Naive thymus-derived CD4-positive, alpha-beta T cell (primary cell): ENCODE data around the gene CNTN3. TPM values are rescaled to one million over a fixed set of nuclear protein-coding genes. Genes with fewer than 3 reads are reported as not detected.

ENCODE experiments used
- ATAC-seq: fragments of 150-1000 bp; cut with Tn5 transposase; 2 replicates; pipeline ENCODE4 v1.10.0; 2021; ENCODE audit warnings: mild to moderate bottlenecking, moderate library complexity
- CTCF ChIA-PET: fragments of 350-600 bp; sonication (Branson Sonifier 250); formaldehyde crosslinking; loops from one replicate; lab custom pipeline; 2021; ENCODE audit warnings: antibody characterized with exemption; lab: Charles Lee
- POLR2A ChIA-PET: fragments of 350-600 bp; sonication (Branson Sonifier 250); formaldehyde crosslinking; loops from one replicate; lab custom pipeline; 2021; ENCODE audit warnings: antibody characterized with exemption, inconsistent platforms; lab: Charles Lee
- DNase-seq, 9 donors: peaks; one replicate each; pipeline versions ENCODE4 v3.0.0 to v3.0.0-alpha.2; 2020 to 2022; ENCODE audit warnings: mixed read lengths in 1 of 9
- H3K27ac ChIP-seq: one replicate; pipeline ENCODE4 v1.7.0; 2013; ENCODE audit warnings: mild to moderate bottlenecking, low read depth, low read length, moderate library complexity
- H3K27me3 ChIP-seq, 2 donors: one replicate each; pipeline ENCODE4 v1.7.0; 2013; ENCODE audit warnings: low read length in 2 of 2, mild to moderate bottlenecking in 2 of 2, moderate library complexity in 2 of 2; ENCODE audit not compliant: control insufficient read depth in 2 of 2, insufficient read depth in 2 of 2
- H3K36me3 ChIP-seq, 3 experiments: 1 replicate in 2 of 3; 2 replicates in 1 of 3; pipeline ENCODE4 v1.7.0; 2013; ENCODE audit warnings: low read length in 3 of 3, mild to moderate bottlenecking in 3 of 3, moderate library complexity in 1 of 3; ENCODE audit not compliant: insufficient read depth in 3 of 3, control insufficient read depth in 2 of 3
- H3K4me1 ChIP-seq, 2 donors: one replicate each; pipeline ENCODE4 v1.7.0; 2013; ENCODE audit warnings: low read length in 2 of 2, mild to moderate bottlenecking in 2 of 2, moderate library complexity in 1 of 2; ENCODE audit not compliant: control insufficient read depth in 2 of 2, insufficient read depth in 2 of 2
- H3K4me3 ChIP-seq: 2 replicates; pipeline ENCODE4 v1.7.0; 2013; ENCODE audit warnings: mild to moderate bottlenecking, low read length
- H3K9me3 ChIP-seq, 3 experiments: 1 replicate in 2 of 3; 2 replicates in 1 of 3; pipeline ENCODE4 v1.7.0; 2013; ENCODE audit warnings: low read length in 3 of 3; ENCODE audit not compliant: control insufficient read depth in 2 of 3
- H3K27ac Mint-ChIP-seq, 9 donors: one replicate each; pipeline ENCODE4 v1.8.0; 2020 to 2022; ENCODE audit warnings: mixed read lengths in 9 of 9, mild to moderate bottlenecking in 8 of 9, moderate library complexity in 5 of 9, inconsistent platforms in 2 of 9
- H3K27me3 Mint-ChIP-seq, 5 donors: one replicate each; pipeline ENCODE4 v1.8.0; 2021 to 2022; ENCODE audit warnings: mixed read lengths in 5 of 5, mild to moderate bottlenecking in 1 of 5
- H3K36me3 Mint-ChIP-seq, 5 donors: one replicate each; pipeline ENCODE4 v1.8.0; 2020 to 2022; ENCODE audit warnings: mixed read lengths in 5 of 5, mild to moderate bottlenecking in 3 of 5, inconsistent platforms in 1 of 5
- H3K4me1 Mint-ChIP-seq, 7 donors: one replicate each; pipeline ENCODE4 v1.8.0; 2020 to 2022; ENCODE audit warnings: mixed read lengths in 7 of 7, mild to moderate bottlenecking in 3 of 7, inconsistent platforms in 1 of 7
- H3K4me3 Mint-ChIP-seq, 10 donors: one replicate each; pipeline ENCODE4 v1.8.0; 2020 to 2022; ENCODE audit warnings: mild to moderate bottlenecking in 10 of 10, mixed read lengths in 10 of 10, moderate library complexity in 6 of 10, inconsistent platforms in 2 of 10
- H3K9me3 Mint-ChIP-seq, 11 donors: one replicate each; pipeline ENCODE4 v1.8.0; 2020 to 2022; ENCODE audit warnings: mixed read lengths in 11 of 11, mild to moderate bottlenecking in 4 of 11, inconsistent platforms in 1 of 11, moderate library complexity in 1 of 11
- intact Hi-C, 2 donors: fragments of 100-400 bp; cut with micrococcal nuclease; formaldehyde crosslinking; loops; one replicate each; pipeline ENCODE4 v1.15.1; 2023
- polyA plus RNA-seq, 2 donors: library from polyadenylated mRNA; unstranded; fragments of 300-500 nt; fragmentation: Illumina TruSeq; gene quantifications; one replicate each; pipeline ENCODE4 v1.2.3, GENCODE V29; 2021
- total RNA-seq, 6 experiments: library from RNA in 5 of 6; stranded (reverse) in 5 of 6; gene quantifications; 1 replicate in 5 of 6; 2 replicates in 1 of 6; pipeline ENCODE4 v1.2.3 and lab custom pipeline; 2021 to 2026

CNTN3 gene
- total and polyA plus RNA-seq, 7 experiments from 2014 or later, result not detected

GRCh38 chr3:74643636-74644035, 29.2 kb upstream of the CNTN3 start:
- ATAC-seq (no peak), DNase-seq (no peak)
- H3K4me3 ChIP-seq, result no peak overlapping the region
- ChIA-PET CTCF (no interaction called here), POLR2A (no interaction called here)
- no peaks in the 10 kb centered on the region for H3K9me3 ChIP-seq
- Mint-ChIP-seq H3K36me3 (no peaks in the 10 kb centered on the region), H3K9me3 (peaks cover 0 to 28% (median 5%) of the 10 kb centered on the region in 11 donors), H3K27ac (no peak overlapping the region), H3K27me3 (no peaks in the 10 kb centered on the region), H3K4me1 (no peaks in the 10 kb centered on the region), H3K4me3 (no peak overlapping the region)
- H3K36me3 ChIP-seq, result no peaks in the 10 kb centered on the region
- no peaks in the 10 kb centered on the region for H3K4me1 ChIP-seq
- H3K27ac ChIP-seq, result no peak overlapping the region
- no peaks in the 10 kb centered on the region for H3K27me3 ChIP-seq
- intact Hi-C loops, result no loop called here

- Mint-ChIP-seq H3K36me3 (no peaks in the 10 kb centered on the region), H3K27ac (no peak overlapping the region), H3K4me3 (no peak overlapping the region), H3K9me3 (peaks cover 0 to 24% (median 5%) of the 10 kb centered on the region in 11 donors), H3K27me3 (no peaks in the 10 kb centered on the region), H3K4me1 (no peaks in the 10 kb centered on the region)
- intact Hi-C loops, result no loop called here
- Histone ChIP-seq H3K36me3 (no peaks in the 10 kb centered on the region), H3K9me3 (no peaks in the 10 kb centered on the region), H3K27me3 (no peaks in the 10 kb centered on the region), H3K27ac (no peak overlapping the region), H3K4me1 (no peaks in the 10 kb centered on the region), H3K4me3 (no peak overlapping the region)
- ChIA-PET CTCF (no interaction called here), POLR2A (no interaction called here)
- DNase-seq (no peak), ATAC-seq (no peak)
Observed at GRCh38 chr3:74642876-74643275, 28.4 kb upstream of the CNTN3 start.

- POLR2A ChIA-PET, result no interaction called here
- H3K36me3 Mint-ChIP-seq, result no peaks in the 10 kb centered on the region
- no peaks in the 10 kb centered on the region for H3K4me1 Mint-ChIP-seq
- intact Hi-C loops, result no loop called here
- no peak for ATAC-seq
- H3K4me1 ChIP-seq, result no peaks in the 10 kb centered on the region
- no peak overlapping the region for H3K4me3 ChIP-seq
- no peak overlapping the region for H3K4me3 Mint-ChIP-seq
- H3K36me3 ChIP-seq, result no peaks in the 10 kb centered on the region
- CTCF ChIA-PET, result no interaction called here
- H3K27ac Mint-ChIP-seq, result no peak overlapping the region
- DNase-seq, result no peak
- H3K27me3 ChIP-seq, result no peaks in the 10 kb centered on the region
- no peak overlapping the region for H3K27ac ChIP-seq
- no peaks in the 10 kb centered on the region for H3K9me3 ChIP-seq
- H3K9me3 Mint-ChIP-seq, result peaks cover 0 to 23% (median 5%) of the 10 kb centered on the region in 11 donors
- H3K27me3 Mint-ChIP-seq, result no peaks in the 10 kb centered on the region
Observed at GRCh38 chr3:74640211-74640610, 25.8 kb upstream of the CNTN3 start.

GRCh38 chr3:74639681-74640080, 25.2 kb upstream of the CNTN3 start:
- H3K4me1 Mint-ChIP-seq, result no peaks in the 10 kb centered on the region
- H3K36me3 Mint-ChIP-seq, result no peaks in the 10 kb centered on the region
- Histone ChIP-seq H3K4me1 (no peaks in the 10 kb centered on the region), H3K4me3 (no peak overlapping the region), H3K36me3 (no peaks in the 10 kb centered on the region), H3K9me3 (no peaks in the 10 kb centered on the region), H3K27ac (no peak overlapping the region), H3K27me3 (no peaks in the 10 kb centered on the region)
- H3K27me3 Mint-ChIP-seq, result no peaks in the 10 kb centered on the region
- ATAC-seq, result no peak
- intact Hi-C loops, result no loop called here
- no peak for DNase-seq
- no peak overlapping the region for H3K27ac Mint-ChIP-seq
- no peak overlapping the region for H3K4me3 Mint-ChIP-seq
- ChIA-PET POLR2A (no interaction called here), CTCF (no interaction called here)
- peaks cover 0 to 23% (median 5%) of the 10 kb centered on the region in 11 donors for H3K9me3 Mint-ChIP-seq

GRCh38 chr3:74636981-74637380, 22.5 kb upstream of the CNTN3 start:
- no peaks in the 10 kb centered on the region for H3K27me3 Mint-ChIP-seq
- H3K27ac Mint-ChIP-seq, result no peak overlapping the region
- POLR2A ChIA-PET, result no interaction called here
- CTCF ChIA-PET, result no interaction called here
- H3K36me3 ChIP-seq, result no peaks in the 10 kb centered on the region
- no peaks in the 10 kb centered on the region for H3K4me1 ChIP-seq
- no peaks in the 10 kb centered on the region for H3K27me3 ChIP-seq
- no peak overlapping the region for H3K4me3 Mint-ChIP-seq
- H3K4me1 Mint-ChIP-seq, result no peaks in the 10 kb centered on the region
- H3K27ac ChIP-seq, result no peak overlapping the region
- no peaks in the 10 kb centered on the region for H3K9me3 ChIP-seq
- H3K36me3 Mint-ChIP-seq, result no peaks in the 10 kb centered on the region
- H3K4me3 ChIP-seq, result no peak overlapping the region
- H3K9me3 Mint-ChIP-seq, result peaks cover 0 to 15% (median 3%) of the 10 kb centered on the region in 11 donors
- ATAC-seq (no peak), DNase-seq (no peak)
- intact Hi-C loops, result no loop called here

GRCh38 chr3:74633021-74633420, 18.6 kb upstream of the CNTN3 start:
- H3K4me1 Mint-ChIP-seq, result no peaks in the 10 kb centered on the region
- H3K9me3 ChIP-seq, result no peaks in the 10 kb centered on the region
- ATAC-seq (no peak), DNase-seq (no peak)
- H3K4me3 ChIP-seq, result no peak overlapping the region
- no peaks in the 10 kb centered on the region for H3K36me3 ChIP-seq
- POLR2A ChIA-PET, result no interaction called here
- no peak overlapping the region for H3K27ac ChIP-seq
- intact Hi-C loops, result no loop called here
- no peaks in the 10 kb centered on the region for H3K27me3 ChIP-seq
- H3K36me3 Mint-ChIP-seq, result no peaks in the 10 kb centered on the region
- H3K27ac Mint-ChIP-seq, result no peak overlapping the region
- H3K4me3 Mint-ChIP-seq, result no peak overlapping the region
- peaks cover 0 to 14% (median 3%) of the 10 kb centered on the region in 11 donors for H3K9me3 Mint-ChIP-seq
- CTCF ChIA-PET, result no interaction called here
- no peaks in the 10 kb centered on the region for H3K27me3 Mint-ChIP-seq
- no peaks in the 10 kb centered on the region for H3K4me1 ChIP-seq

- Mint-ChIP-seq H3K9me3 (peaks cover 0 to 14% (median 3%) of the 10 kb centered on the region in 11 donors), H3K4me1 (no peaks in the 10 kb centered on the region), H3K36me3 (no peaks in the 10 kb centered on the region), H3K4me3 (no peak overlapping the region), H3K27ac (no peak overlapping the region), H3K27me3 (no peaks in the 10 kb centered on the region)
- H3K4me3 ChIP-seq, result no peak overlapping the region
- DNase-seq (no peak), ATAC-seq (no peak)
- H3K4me1 ChIP-seq, result no peaks in the 10 kb centered on the region
- CTCF ChIA-PET, result no interaction called here
- intact Hi-C loops, result no loop called here
- no peak overlapping the region for H3K27ac ChIP-seq
- POLR2A ChIA-PET, result no interaction called here
- no peaks in the 10 kb centered on the region for H3K36me3 ChIP-seq
- no peaks in the 10 kb centered on the region for H3K9me3 ChIP-seq
- no peaks in the 10 kb centered on the region for H3K27me3 ChIP-seq
Observed at GRCh38 chr3:74631351-74632140, 17.1 kb upstream of the CNTN3 start.
